GM21360 (cell line): ENCODE measurements around the gene SERINC5.

Source experiments
- ATAC-seq: cut with Tn5 transposase; IDR thresholded peaks from one replicate; pipeline ENCODE4 v1.9.1; 2021; ENCODE audit warnings: mild to moderate bottlenecking, moderate library complexity; ENCODE audit not compliant: unreplicated experiment

Gene SERINC5

GRCh38 chr5:80255431-80255810, 427 bp downstream of the SERINC5 start:
- peak; percentile 36 for ATAC-seq

- no peak for ATAC-seq
Observed at GRCh38 chr5:80254767-80255430, 949 bp downstream of the SERINC5 start.

- ATAC-seq = no peak
Observed at GRCh38 chr5:80251636-80252035, 4.2 kb downstream of the SERINC5 start.

GRCh38 chr5:80250801-80251200, 5.0 kb downstream of the SERINC5 start:
- ATAC-seq = no peak

- ATAC-seq = no peak
Observed at GRCh38 chr5:80249901-80250300, 5.9 kb downstream of the SERINC5 start.

- no peak for ATAC-seq
Observed at GRCh38 chr5:80248378-80248777, 7.5 kb downstream of the SERINC5 start.

GRCh38 chr5:80246995-80247729, 8.7 kb downstream of the SERINC5 start:
- ATAC-seq = peak; percentile 65

- ATAC-seq = no peak
Observed at GRCh38 chr5:80246001-80246758, 9.7 kb downstream of the SERINC5 start.

GRCh38 chr5:80243567-80243966, 12.3 kb downstream of the SERINC5 start:
- no peak for ATAC-seq

GRCh38 chr5:80242849-80243248, 13.0 kb downstream of the SERINC5 start:
- ATAC-seq = no peak

- ATAC-seq = no peak
Observed at GRCh38 chr5:80240368-80240986, 15.4 kb downstream of the SERINC5 start.

- no peak for ATAC-seq
Observed at GRCh38 chr5:80239680-80240367, 16.0 kb downstream of the SERINC5 start.

GRCh38 chr5:80238778-80239679, 16.8 kb downstream of the SERINC5 start:
- ATAC-seq = no peak

- ATAC-seq = no peak
Observed at GRCh38 chr5:80238097-80238496, 17.8 kb downstream of the SERINC5 start.

GRCh38 chr5:80237243-80237642, 18.6 kb downstream of the SERINC5 start:
- no peak for ATAC-seq

- ATAC-seq = no peak
Observed at GRCh38 chr5:80234116-80234948, 21.5 kb downstream of the SERINC5 start.

- ATAC-seq = no peak
Observed at GRCh38 chr5:80231693-80232092, 24.2 kb downstream of the SERINC5 start.

GRCh38 chr5:80231243-80231642, 24.6 kb downstream of the SERINC5 start:
- ATAC-seq = no peak
